T-helper 2 cell treated with Interferon-gamma antibody and Interleukin-4, amounts not matched to agents 5 μg/mL and 100 μg/mL, for 36 hours (primary cell): ENCODE results near the gene EXOSC2.

Experiments
- DNase-seq: peaks from one replicate; pipeline ENCODE4 v3.0.0; 2021; ENCODE audit warnings: low spot score
- H3K27ac Mint-ChIP-seq: one replicate; pipeline ENCODE4 v1.8.0; 2021; ENCODE audit warnings: mild to moderate bottlenecking, mixed read lengths
- H3K27me3 Mint-ChIP-seq: one replicate; pipeline ENCODE4 v1.8.0; 2021; ENCODE audit warnings: low read depth, mixed read lengths
- H3K36me3 Mint-ChIP-seq: one replicate; pipeline ENCODE4 v1.8.0; 2021; ENCODE audit warnings: low read depth, mixed read lengths
- H3K4me1 Mint-ChIP-seq: one replicate; pipeline ENCODE4 v1.8.0; 2021; ENCODE audit warnings: low read depth, mixed read lengths
- H3K4me3 Mint-ChIP-seq: one replicate; pipeline ENCODE4 v1.8.0; 2022; ENCODE audit warnings: mild to moderate bottlenecking, moderate library complexity, mixed read lengths
- H3K9me3 Mint-ChIP-seq: one replicate; pipeline ENCODE4 v1.8.0; 2021; ENCODE audit warnings: mixed read lengths

The EXOSC2 gene

DNA sequence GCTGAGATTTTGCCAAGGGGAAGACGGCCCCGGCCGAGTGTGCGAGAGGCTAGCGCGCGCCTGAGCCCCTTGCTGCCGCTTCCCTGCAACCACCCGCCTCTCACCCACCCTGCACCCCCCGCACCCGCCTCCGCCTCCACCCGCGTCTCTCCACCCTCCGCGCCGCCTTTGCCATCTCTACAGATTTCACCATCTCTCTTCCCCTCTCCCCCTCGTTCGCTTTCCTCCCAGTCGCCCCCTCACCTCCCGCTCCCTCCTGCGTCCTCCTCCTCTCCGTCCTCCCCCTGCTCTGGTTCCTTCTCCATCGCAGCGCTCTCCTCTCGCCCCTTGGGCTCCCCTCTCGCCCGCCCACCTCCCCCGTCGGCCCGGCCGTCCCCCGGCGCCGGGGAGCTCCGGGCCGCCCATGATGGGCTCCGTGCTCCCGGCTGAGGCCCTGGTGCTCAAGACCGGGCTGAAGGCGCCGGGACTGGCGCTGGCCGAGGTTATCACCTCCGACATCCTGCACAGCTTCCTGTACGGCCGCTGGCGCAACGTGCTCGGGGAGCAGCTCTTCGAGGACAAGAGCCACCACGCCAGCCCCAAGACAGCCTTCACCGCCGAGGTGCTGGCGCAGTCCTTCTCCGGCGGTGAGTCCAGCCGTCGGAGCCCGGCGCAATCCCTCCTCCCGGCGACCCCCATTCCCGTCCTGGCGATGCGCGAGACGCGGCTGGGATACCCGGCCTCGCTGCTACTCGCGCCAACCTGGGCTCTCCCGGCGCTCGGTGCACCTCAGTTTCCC lies 29.1 kb upstream of the EXOSC2 start, which contains the start of gene PRDM12:
TSS of gene PRDM12 (plus strand) at position 344 of the 778 bp plus-strand sequence. CDS start at position 404, 60 bp downstream.
- H3K27me3 Mint-ChIP-seq: peaks cover 60% of the 10 kb centered on the region

DNA sequence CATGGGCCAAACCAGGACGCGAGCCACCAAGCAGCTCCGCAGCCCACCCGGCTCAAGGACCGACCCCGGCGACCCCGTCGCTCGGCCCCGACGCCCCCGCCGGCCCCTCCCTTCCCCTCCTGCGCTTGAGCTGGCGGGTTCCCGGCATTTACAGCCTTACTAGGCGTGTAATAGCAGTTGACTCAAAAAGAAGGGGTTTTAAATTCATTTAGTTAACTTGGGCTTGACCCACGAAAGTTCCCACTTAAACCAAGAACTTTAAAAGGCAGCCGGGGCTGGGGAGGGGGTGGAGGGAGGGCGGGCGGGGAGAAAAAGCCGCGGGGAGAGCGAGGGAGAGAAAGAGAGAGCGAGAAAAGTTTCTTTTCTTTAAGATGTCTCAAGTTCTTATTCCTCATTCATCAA lies 28.6 kb upstream of the EXOSC2 start:
- Mint-ChIP-seq H3K36me3 (no peaks in the 10 kb centered on the region), H3K27ac (peak overlapping the region; percentile 63), H3K4me1 (no peaks in the 10 kb centered on the region), H3K4me3 (no peak overlapping the region), H3K9me3 (no peaks in the 10 kb centered on the region), H3K27me3 (peaks cover 57% of the 10 kb centered on the region)
- DNase-seq: no peak

More for the DNA sequence above, 29.1 kb upstream of the EXOSC2 start, which contains the start of gene PRDM12:
- no peak for DNase-seq
- Mint-ChIP-seq H3K4me3 (no peak within 1 kb of the TSS), H3K4me1 (no peaks in the 10 kb centered on the region), H3K36me3 (no peaks in the 10 kb centered on the region), H3K9me3 (no peaks in the 10 kb centered on the region), H3K27ac (peak within 1 kb of the TSS; percentile 63)

DNA sequence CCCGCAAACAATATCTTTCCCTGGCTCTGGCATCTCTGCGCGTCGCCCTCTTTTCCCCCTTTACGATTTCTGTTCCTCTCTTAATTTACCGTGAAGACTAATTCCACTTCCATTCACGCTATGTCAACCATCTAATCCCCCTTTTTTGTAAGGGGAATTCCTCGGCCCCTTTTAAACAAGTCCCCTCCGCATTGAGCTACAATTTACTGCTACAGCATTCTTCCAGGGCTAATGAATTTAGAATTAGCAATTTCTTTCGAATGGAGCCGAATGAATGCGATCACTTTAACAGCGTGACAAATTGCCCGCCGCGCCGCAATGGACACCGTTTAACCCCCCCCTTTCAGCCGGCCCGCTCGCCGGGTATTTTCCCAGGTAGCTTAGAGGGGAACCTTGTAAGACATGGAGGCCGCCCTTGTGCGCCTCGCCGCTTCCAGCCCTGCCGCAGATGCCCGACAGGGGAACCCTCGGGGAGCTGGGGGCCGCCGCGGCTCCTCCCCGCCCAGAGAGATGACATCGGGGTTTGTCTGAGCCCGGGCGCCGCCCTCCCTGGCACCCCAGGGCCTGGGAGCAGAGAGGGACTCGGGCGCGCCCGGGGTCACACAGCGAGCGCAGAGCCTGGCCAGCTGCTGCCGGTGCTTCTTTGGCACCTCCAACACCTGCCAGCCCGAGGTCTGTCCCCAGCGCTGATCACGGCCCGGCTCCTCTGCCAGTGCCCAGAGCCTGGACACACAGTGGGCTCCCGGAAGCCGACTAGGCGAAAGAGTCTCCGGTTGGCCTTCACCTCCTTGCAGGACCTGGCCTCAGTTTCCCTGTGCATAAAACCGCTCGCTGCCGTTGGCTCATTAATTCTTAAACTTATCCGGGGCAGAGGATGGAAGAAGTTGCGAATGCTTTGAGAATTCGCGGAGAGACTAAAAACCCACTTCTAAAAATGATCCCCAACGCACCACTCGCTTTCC lies 27.9 kb upstream of the EXOSC2 start:
- Mint-ChIP-seq H3K36me3 (no peaks in the 10 kb centered on the region), H3K4me3 (no peak overlapping the region), H3K4me1 (no peaks in the 10 kb centered on the region)

DNA sequence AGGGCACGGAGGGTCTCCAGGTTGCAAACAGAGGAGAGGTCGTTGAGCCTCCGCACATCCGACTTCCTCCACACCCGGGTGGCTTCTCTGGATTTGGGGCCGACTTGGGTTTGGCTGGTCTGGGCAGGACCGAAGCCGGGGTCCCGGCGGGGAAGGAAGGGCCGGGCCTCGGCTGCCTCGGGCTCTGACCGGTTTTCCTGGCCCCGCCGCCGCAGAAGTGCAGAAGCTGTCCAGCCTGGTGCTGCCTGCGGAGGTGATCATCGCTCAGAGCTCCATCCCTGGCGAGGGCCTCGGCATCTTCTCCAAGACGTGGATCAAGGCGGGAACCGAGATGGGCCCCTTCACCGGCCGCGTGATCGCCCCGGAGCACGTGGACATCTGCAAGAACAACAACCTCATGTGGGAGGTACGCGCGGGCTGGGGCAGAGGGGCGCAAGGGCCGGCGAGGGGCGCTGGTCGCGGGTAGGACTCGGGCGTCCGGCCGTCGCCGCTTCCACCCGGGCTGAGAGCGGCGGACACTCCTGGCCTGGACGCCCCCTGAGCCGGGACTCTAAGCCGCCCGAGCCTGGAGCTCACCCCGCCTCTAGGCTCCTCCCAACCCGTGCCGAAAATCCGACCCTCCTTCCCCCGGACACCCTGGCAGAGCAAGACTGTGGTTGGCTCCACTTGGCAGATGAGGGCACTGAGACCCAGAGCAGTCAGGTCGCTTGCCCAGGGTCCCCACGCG lies 27.0 kb upstream of the EXOSC2 start:
- no peak overlapping the region for H3K4me3 Mint-ChIP-seq
- H3K4me1 Mint-ChIP-seq: no peaks in the 10 kb centered on the region

More for the DNA sequence above, 27.9 kb upstream of the EXOSC2 start:
- Mint-ChIP-seq H3K9me3 (no peaks in the 10 kb centered on the region), H3K27ac (peak overlapping the region; percentile 63), H3K27me3 (peaks cover 60% of the 10 kb centered on the region)
- DNase-seq: no peak

DNA sequence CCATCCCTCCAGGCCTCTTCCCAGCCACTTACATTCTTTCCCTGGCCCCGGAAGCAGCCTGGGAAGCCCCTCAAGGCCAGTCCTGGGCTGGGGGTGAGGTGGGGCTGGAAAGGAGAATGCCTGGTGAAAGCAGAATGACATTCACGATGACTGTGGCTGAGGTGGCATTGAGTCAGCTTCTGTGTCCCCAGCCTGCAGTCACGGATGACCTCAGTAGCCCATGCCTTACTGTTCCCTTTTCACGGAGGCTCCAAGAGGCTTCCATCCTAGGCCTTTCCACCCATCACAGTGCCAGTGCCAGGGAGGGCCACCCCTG lies 26.5 kb upstream of the EXOSC2 start:
- H3K27me3 Mint-ChIP-seq: peaks cover 58% of the 10 kb centered on the region
- no peak overlapping the region for H3K4me3 Mint-ChIP-seq
- no peaks in the 10 kb centered on the region for H3K36me3 Mint-ChIP-seq
- H3K27ac Mint-ChIP-seq: no peak overlapping the region
- no peaks in the 10 kb centered on the region for H3K4me1 Mint-ChIP-seq
- no peak for DNase-seq
- no peaks in the 10 kb centered on the region for H3K9me3 Mint-ChIP-seq

More for the DNA sequence above, 27.0 kb upstream of the EXOSC2 start:
- Mint-ChIP-seq H3K36me3 (no peaks in the 10 kb centered on the region), H3K9me3 (no peaks in the 10 kb centered on the region), H3K27me3 (peaks cover 60% of the 10 kb centered on the region), H3K27ac (no peak overlapping the region)
- DNase-seq: no peak

DNA sequence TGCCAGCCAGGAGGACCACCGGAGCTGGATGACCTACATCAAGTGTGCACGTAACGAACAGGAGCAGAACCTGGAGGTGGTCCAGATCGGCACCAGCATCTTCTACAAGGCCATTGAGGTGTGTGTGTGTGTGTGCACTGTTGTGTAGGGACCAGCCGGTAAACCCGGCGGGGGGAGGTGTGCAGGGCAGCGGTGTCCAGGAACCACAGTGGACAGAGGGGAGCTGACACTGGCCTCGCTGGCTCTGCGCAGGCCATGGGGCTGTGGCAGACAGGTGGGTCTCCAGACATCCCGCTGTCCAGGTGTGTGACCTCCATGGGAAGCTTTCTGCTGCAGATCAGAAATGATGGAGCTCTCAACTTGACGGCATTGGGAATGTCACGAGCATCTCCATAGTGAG lies 25.4 kb upstream of the EXOSC2 start:
- Mint-ChIP-seq H3K27me3 (peaks cover 52% of the 10 kb centered on the region), H3K27ac (no peak overlapping the region), H3K36me3 (no peaks in the 10 kb centered on the region), H3K4me1 (no peaks in the 10 kb centered on the region), H3K9me3 (no peaks in the 10 kb centered on the region), H3K4me3 (no peak overlapping the region)
- DNase-seq: no peak

DNA sequence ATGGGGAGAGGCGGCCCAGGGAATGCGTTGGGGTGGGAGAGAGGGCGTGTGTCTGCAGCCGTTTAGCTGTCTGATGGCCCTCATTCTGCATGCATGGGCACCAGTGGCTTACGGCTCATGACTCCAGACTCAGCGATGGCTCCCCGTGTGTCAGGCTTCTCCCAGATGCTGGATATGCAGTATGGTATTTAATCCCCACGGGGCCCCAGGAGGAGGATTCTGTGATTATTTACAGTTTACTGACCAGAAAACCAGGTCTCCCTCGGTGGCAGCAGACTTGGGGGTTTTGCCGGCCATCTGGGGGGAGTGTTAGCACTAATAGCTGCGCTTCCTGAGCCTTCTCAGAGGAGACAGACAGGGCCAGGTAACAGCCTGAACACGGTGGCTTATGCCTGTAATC lies 24.9 kb upstream of the EXOSC2 start:
- Mint-ChIP-seq H3K27ac (no peak overlapping the region), H3K27me3 (peaks cover 50% of the 10 kb centered on the region), H3K36me3 (no peaks in the 10 kb centered on the region), H3K4me1 (no peaks in the 10 kb centered on the region), H3K9me3 (no peaks in the 10 kb centered on the region), H3K4me3 (no peak overlapping the region)
- DNase-seq: no peak

DNA sequence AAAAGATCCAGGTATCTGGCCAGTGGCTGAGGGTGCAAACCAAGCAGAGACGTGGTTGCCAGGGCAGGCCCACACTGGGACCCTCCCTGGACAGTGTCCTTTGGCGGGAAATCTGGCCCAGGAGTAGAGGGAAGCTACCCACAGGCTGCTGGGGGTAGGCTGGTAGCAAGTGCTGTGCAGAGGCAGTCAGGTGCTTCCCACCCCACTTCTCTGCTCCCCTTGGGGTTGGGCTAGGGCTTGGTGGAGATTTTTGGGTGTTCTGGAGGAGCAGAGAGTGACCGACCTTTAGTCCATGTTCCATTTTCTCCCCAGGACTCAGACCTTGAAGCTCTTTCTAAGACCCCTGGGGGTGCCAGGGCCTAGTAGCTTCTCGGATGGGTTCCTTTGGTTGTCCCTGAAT lies 23.6 kb upstream of the EXOSC2 start:
- DNase-seq: no peak

DNA sequence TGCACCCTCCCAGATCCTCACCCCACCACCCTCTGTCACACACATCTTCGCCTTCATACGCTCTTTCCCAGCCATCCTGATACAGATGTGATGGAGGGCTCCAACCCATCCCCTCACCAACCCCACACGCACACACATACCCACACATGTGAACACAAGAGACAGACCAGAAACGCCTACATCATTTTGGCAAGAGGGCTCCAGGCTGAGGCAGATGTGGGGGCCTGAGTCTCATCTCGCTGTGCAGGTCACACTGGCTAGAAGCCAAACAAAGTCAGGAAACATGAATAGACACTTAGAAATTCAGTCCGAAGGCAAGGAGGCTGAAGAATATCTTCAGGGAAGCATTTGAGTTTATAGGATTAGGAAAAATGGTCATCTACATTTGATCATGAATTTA lies 22.9 kb upstream of the EXOSC2 start:
- H3K4me1 Mint-ChIP-seq: no peaks in the 10 kb centered on the region
- H3K27me3 Mint-ChIP-seq: peaks cover 38% of the 10 kb centered on the region
- H3K9me3 Mint-ChIP-seq: no peaks in the 10 kb centered on the region
- H3K27ac Mint-ChIP-seq: no peak overlapping the region
- H3K4me3 Mint-ChIP-seq: no peak overlapping the region
- H3K36me3 Mint-ChIP-seq: no peaks in the 10 kb centered on the region
- DNase-seq: no peak

More for the DNA sequence above, 23.6 kb upstream of the EXOSC2 start:
- Mint-ChIP-seq H3K9me3 (no peaks in the 10 kb centered on the region), H3K36me3 (no peaks in the 10 kb centered on the region), H3K27ac (no peak overlapping the region), H3K27me3 (peaks cover 43% of the 10 kb centered on the region), H3K4me3 (no peak overlapping the region), H3K4me1 (no peaks in the 10 kb centered on the region)

DNA sequence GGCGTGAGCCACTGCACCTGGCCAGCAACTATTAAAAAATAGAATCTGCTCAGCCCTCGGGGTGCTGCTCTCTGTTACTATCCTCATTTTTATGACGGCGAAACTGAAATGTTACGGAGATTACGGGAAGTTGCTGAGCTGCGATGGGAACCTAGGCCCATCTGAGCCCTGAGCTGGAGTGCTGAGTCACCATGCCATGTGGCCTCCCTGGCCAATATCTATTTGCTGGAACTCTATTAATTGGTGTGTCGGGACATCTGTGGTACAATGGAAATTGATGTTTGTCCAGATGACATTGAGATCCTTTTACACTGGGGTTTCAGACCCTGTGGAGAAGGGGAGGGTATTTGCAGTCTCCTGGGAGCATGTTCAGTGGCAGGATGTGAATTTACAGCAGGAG lies 21.1 kb upstream of the EXOSC2 start:
- H3K4me3 Mint-ChIP-seq: no peak overlapping the region
- no peaks in the 10 kb centered on the region for H3K36me3 Mint-ChIP-seq
- no peaks in the 10 kb centered on the region for H3K9me3 Mint-ChIP-seq
- peaks cover 34% of the 10 kb centered on the region for H3K27me3 Mint-ChIP-seq
- no peaks in the 10 kb centered on the region for H3K4me1 Mint-ChIP-seq
- DNase-seq: no peak
- no peak overlapping the region for H3K27ac Mint-ChIP-seq

DNA sequence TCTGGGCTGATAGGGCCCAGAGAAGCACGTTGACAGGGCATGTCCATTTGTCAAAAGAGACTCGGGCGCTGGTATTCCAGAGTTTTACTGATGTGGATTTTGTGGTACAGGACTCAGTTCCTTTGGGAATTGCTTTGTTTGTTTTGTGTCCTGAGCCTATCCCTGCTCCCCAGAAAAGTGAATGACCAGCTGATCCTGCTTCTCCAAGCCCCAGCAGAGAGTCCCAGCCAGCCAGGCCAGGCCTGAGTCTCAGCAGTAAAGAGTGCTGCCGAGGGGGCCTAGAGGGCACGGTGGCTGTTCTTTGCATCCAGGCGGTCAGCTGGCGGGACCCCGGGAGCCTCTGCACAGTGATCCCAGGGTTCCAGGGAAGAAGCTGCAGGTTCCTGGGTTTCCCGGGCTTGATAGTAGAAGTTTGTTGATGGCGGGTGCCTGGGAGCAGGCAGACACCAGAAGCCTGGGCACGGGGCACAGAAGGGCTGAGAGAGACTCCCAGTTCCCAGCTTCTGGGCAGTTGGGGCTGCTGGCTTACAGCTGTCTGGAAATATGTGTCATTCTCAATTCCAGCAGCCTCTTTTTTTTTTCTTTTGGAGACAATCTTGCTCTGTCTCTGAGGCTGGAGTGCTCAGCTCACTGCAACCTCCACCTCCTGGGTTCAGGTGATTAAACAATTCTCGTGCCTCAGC lies 20.5 kb upstream of the EXOSC2 start:
- Mint-ChIP-seq H3K27ac (no peak overlapping the region), H3K27me3 (peaks cover 30% of the 10 kb centered on the region), H3K4me1 (no peaks in the 10 kb centered on the region), H3K9me3 (no peaks in the 10 kb centered on the region), H3K36me3 (no peaks in the 10 kb centered on the region), H3K4me3 (no peak overlapping the region)
- no peak for DNase-seq

DNA sequence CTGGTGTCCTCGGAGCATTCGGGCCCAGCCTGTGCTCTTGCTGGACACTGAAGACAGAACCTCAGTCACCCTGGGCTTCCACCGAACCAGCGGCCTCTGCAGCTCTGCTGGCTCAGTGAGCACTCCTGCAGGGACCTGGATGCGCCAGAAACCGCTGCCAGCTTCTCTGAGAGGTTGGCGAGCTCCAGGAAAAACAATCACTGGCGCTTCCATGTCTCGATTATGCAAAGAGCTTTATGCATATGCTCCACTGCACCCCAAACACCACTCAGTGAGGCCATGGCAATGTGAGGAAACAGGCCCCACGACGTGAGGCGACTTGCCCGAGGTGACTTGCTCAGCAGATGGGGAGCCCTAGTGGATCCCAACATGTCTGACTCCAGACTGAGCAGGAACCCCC lies 18.2 kb upstream of the EXOSC2 start:
- Mint-ChIP-seq H3K4me1 (no peaks in the 10 kb centered on the region), H3K9me3 (no peaks in the 10 kb centered on the region), H3K27ac (no peak overlapping the region), H3K36me3 (no peaks in the 10 kb centered on the region), H3K4me3 (no peak overlapping the region), H3K27me3 (peaks cover 34% of the 10 kb centered on the region)
- no peak for DNase-seq

DNA sequence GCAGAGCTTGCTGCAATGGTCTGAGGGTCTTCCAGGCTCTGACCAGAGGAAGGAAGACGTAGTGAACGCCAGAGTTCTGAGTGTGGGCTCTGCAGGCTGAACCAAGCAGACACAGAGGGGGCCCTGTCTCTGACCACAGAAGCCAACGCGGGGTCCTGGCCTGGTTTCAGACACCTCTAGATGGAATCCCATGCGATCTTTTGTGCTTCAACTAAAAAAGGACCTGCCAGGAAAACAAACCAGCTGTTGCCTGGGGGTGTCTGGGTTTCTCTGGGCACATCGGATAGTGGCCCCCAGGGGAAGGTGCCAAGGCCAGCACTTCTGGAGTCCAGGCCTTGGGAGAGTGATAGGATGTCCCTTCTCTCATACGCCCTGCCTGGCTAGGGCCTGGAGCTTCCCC lies 16.3 kb upstream of the EXOSC2 start:
- no peak overlapping the region for H3K27ac Mint-ChIP-seq
- H3K4me1 Mint-ChIP-seq: peaks cover 1% of the 10 kb centered on the region
- peaks cover 25% of the 10 kb centered on the region for H3K27me3 Mint-ChIP-seq
- DNase-seq: no peak
- no peak overlapping the region for H3K4me3 Mint-ChIP-seq
- no peaks in the 10 kb centered on the region for H3K9me3 Mint-ChIP-seq
- no peaks in the 10 kb centered on the region for H3K36me3 Mint-ChIP-seq
